Right renal pelvis (tissue), 4 donors: ENCODE measurements around the gene ENTHD1. TPM values are rescaled to one million over a fixed set of nuclear protein-coding genes. Genes with fewer than 3 reads are reported as not detected.

Experiments
- DNase-seq, 4 donors: peaks; one replicate each; pipeline ENCODE4 v3.0.0-alpha.2; 2013; ENCODE audit warnings: low read depth in 4 of 4, low spot score in 3 of 4, missing footprints in 1 of 4
- polyA plus RNA-seq, 4 donors: library from polyadenylated mRNA; unstranded; fragments of 120-200 nt; gene quantifications; one replicate each; pipeline ENCODE4 v1.2.1, GENCODE V29; 2013; ENCODE audit not compliant: insufficient read length in 4 of 4

Gene ENTHD1
- polyA plus RNA-seq, 4 donors: 0.01 TPM; not detected in 3

GRCh38 chr22:39802682-39803081 lies 90.9 kb downstream of the ENTHD1 start:
- DNase-seq: no peak

- no peak for DNase-seq
These were observed 92.6 kb downstream of the ENTHD1 start for GRCh38 chr22:39800790-39801520.

- no peak for DNase-seq
These were observed 95.9 kb downstream of the ENTHD1 start for GRCh38 chr22:39797528-39798147.

GRCh38 chr22:39789788-39790187 lies 103.8 kb downstream of the ENTHD1 start:
- DNase-seq: no peak

GRCh38 chr22:39785232-39785631 lies 108.3 kb downstream of the ENTHD1 start:
- no peak for DNase-seq

- no peak for DNase-seq
These were observed 115.7 kb downstream of the ENTHD1 start for GRCh38 chr22:39777716-39778454.

- no peak for DNase-seq
These were observed 117.1 kb downstream of the ENTHD1 start for GRCh38 chr22:39776295-39777009.

- no peak for DNase-seq
These were observed 119.5 kb downstream of the ENTHD1 start for GRCh38 chr22:39773976-39774539.

GRCh38 chr22:39773503-39773902 lies 120.1 kb downstream of the ENTHD1 start:
- no peak for DNase-seq

- no peak for DNase-seq
These were observed 122.1 kb downstream of the ENTHD1 start for GRCh38 chr22:39771486-39771885.

- no peak for DNase-seq
These were observed 127.9 kb downstream of the ENTHD1 start for GRCh38 chr22:39765661-39766060.

- no peak for DNase-seq
These were observed 128.5 kb downstream of the ENTHD1 start for GRCh38 chr22:39765046-39765445.

- DNase-seq: no peak
These were observed 130.3 kb downstream of the ENTHD1 start for GRCh38 chr22:39763276-39763675.

GRCh38 chr22:39750759-39751158 lies 142.8 kb downstream of the ENTHD1 start:
- no peak for DNase-seq

- no peak for DNase-seq
These were observed 144.7 kb downstream of the ENTHD1 start for GRCh38 chr22:39748877-39749276.

GRCh38 chr22:39746600-39747262 lies 146.8 kb downstream of the ENTHD1 start:
- DNase-seq: no peak

GRCh38 chr22:39745789-39746188 lies 147.8 kb downstream of the ENTHD1 start:
- no peak for DNase-seq

GRCh38 chr22:39744353-39744752 lies 149.2 kb downstream of the ENTHD1 start:
- no peak for DNase-seq

- no peak for DNase-seq
These were observed 149.6 kb downstream of the ENTHD1 start for GRCh38 chr22:39743935-39744334.

GRCh38 chr22:39739338-39740027 lies 154.1 kb downstream of the ENTHD1 start:
- no peak for DNase-seq
